ENCODE measurements around the gene DENND4A.

The DENND4A gene

GRCh38 chr15:65666257-65666656 lies 125.8 kb downstream of the DENND4A start:
- H3K36me3 ChIP-seq (ENCODE audit: control insufficient read depth in 2 of 2, insufficient read depth in 1 of 2, low read length in 2 of 2): peaks cover 40 to 57% of the 10 kb centered on the region in 2 experiments
- no peaks in the 10 kb centered on the region for H3K4me1 ChIP-seq (ENCODE audit: control insufficient read depth, insufficient read depth, low read length)
- no peak for TF ChIP-seq ZNF558 (tag by site-specific recombination; IDR thresholded peaks at IDR 0.05)
- no peak for TF ChIP-seq ZNF645 (tag by site-specific recombination; IDR thresholded peaks at IDR 0.05)
- TF ChIP-seq ZNF664 (tag by site-specific recombination; IDR thresholded peaks at IDR 0.05): no peak
- no peak for TF ChIP-seq ZSCAN16 (tag by site-specific recombination; IDR thresholded peaks at IDR 0.05)
- TF ChIP-seq, protein P1, sequence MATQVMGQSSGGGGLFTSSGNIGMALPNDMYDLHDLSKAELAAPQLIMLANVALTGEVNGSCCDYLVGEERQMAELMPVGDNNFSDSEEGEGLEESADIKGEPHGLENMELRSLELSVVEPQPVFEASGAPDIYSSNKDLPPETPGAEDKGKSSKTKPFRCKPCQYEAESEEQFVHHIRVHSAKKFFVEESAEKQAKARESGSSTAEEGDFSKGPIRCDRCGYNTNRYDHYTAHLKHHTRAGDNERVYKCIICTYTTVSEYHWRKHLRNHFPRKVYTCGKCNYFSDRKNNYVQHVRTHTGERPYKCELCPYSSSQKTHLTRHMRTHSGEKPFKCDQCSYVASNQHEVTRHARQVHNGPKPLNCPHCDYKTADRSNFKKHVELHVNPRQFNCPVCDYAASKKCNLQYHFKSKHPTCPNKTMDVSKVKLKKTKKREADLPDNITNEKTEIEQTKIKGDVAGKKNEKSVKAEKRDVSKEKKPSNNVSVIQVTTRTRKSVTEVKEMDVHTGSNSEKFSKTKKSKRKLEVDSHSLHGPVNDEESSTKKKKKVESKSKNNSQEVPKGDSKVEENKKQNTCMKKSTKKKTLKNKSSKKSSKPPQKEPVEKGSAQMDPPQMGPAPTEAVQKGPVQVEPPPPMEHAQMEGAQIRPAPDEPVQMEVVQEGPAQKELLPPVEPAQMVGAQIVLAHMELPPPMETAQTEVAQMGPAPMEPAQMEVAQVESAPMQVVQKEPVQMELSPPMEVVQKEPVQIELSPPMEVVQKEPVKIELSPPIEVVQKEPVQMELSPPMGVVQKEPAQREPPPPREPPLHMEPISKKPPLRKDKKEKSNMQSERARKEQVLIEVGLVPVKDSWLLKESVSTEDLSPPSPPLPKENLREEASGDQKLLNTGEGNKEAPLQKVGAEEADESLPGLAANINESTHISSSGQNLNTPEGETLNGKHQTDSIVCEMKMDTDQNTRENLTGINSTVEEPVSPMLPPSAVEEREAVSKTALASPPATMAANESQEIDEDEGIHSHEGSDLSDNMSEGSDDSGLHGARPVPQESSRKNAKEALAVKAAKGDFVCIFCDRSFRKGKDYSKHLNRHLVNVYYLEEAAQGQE (tag by site-specific recombination; IDR thresholded peaks at IDR 0.05): no peak
- TF ChIP-seq TRIM28 (IDR thresholded peaks at IDR 0.05; ENCODE audit: borderline replicate concordance, low read length): no peak
- TF ChIP-seq ZBTB17 (tag by site-specific recombination; IDR thresholded peaks at IDR 0.05): no peak
- TF ChIP-seq ZSCAN5A (tag by site-specific recombination; IDR thresholded peaks at IDR 0.05): no peak
- TF ChIP-seq ZNF274 (IDR thresholded peaks at IDR 0.05; ENCODE audit: low read length): no peak
- no peak for TF ChIP-seq ZNF274 (tag by site-specific recombination; IDR thresholded peaks at IDR 0.05; ENCODE audit: borderline replicate concordance)
- TF ChIP-seq AEBP2 (tag by site-specific recombination; IDR thresholded peaks at IDR 0.05; ENCODE audit: borderline replicate concordance): no peak
- no peak for TF ChIP-seq MZF1 (tag by site-specific recombination; IDR thresholded peaks at IDR 0.05; ENCODE audit: borderline replicate concordance)
- TF ChIP-seq ZNF449 (tag by site-specific recombination; IDR thresholded peaks at IDR 0.05): no peak
- TF ChIP-seq ZNF792 (tag by site-specific recombination; IDR thresholded peaks at IDR 0.05): no peak
- no peak for TF ChIP-seq ZBTB1 (tag by site-specific recombination; IDR thresholded peaks at IDR 0.05)
- ChIA-PET POLR2A (no interaction called here), CTCF (interaction anchor here (0.8 kb wide), 1 partner anchor 171 kb away, joined by 3 read pairs; no protein-coding TSS in a partner anchor)
- H3K4me3 ChIP-seq (ENCODE audit: low read depth, low read length): no peak overlapping the region
- no peaks in the 10 kb centered on the region for H3K9me3 ChIP-seq (ENCODE audit: control insufficient read depth, insufficient read depth, low read depth, low read length)
- no peak overlapping the region for H3K27ac ChIP-seq (ENCODE audit: extremely low read depth, low read depth, low read length)

DNA sequence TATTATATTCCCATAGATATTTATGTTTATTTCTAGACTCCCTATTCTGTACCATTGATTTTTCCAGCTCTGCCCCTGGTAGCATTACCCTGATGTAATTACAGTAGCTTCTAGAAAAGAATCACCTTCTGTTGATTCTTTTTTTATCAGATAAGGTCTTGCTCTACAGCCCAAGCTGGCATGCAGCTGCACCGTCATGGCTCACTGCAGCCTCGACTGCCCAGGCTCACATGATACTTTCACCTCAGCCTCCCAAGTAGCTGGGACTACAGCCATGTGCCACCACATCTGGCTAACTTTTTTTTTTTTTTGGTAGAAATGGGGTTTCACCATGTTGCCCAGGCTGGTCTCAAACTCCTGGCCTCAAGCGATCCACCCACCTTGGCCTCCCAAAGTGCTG lies 128.6 kb downstream of the DENND4A start:
- Histone ChIP-seq H3K4me3 (ENCODE audit: low read depth, low read length) (no peak overlapping the region), H3K27ac (ENCODE audit: extremely low read depth, low read depth, low read length) (no peak overlapping the region), H3K9me3 (ENCODE audit: control insufficient read depth, insufficient read depth, low read depth, low read length) (no peaks in the 10 kb centered on the region), H3K4me1 (ENCODE audit: control insufficient read depth, insufficient read depth, low read length) (no peaks in the 10 kb centered on the region), H3K36me3 (ENCODE audit: control insufficient read depth in 2 of 2, insufficient read depth in 1 of 2, low read length in 2 of 2) (peaks cover 27 to 49% of the 10 kb centered on the region in 2 experiments)
- TF ChIP-seq PRDM2 (tag by site-specific recombination; IDR thresholded peaks at IDR 0.05; ENCODE audit: borderline replicate concordance): no peak
- no peak for TF ChIP-seq ZNF133 (tag by site-specific recombination; IDR thresholded peaks at IDR 0.05)
- no peak for TF ChIP-seq GFI1B (tag by site-specific recombination; IDR thresholded peaks at IDR 0.05)
- ChIA-PET POLR2A (no interaction called here), CTCF (interaction anchor here (1.2 kb wide), 1 partner anchor 15 kb away, joined by 6 read pairs; no protein-coding TSS in a partner anchor)

Data from HEK293 (cell line).